Measurements from ENCODE around the gene BRD2.

Gene BRD2

DNA sequence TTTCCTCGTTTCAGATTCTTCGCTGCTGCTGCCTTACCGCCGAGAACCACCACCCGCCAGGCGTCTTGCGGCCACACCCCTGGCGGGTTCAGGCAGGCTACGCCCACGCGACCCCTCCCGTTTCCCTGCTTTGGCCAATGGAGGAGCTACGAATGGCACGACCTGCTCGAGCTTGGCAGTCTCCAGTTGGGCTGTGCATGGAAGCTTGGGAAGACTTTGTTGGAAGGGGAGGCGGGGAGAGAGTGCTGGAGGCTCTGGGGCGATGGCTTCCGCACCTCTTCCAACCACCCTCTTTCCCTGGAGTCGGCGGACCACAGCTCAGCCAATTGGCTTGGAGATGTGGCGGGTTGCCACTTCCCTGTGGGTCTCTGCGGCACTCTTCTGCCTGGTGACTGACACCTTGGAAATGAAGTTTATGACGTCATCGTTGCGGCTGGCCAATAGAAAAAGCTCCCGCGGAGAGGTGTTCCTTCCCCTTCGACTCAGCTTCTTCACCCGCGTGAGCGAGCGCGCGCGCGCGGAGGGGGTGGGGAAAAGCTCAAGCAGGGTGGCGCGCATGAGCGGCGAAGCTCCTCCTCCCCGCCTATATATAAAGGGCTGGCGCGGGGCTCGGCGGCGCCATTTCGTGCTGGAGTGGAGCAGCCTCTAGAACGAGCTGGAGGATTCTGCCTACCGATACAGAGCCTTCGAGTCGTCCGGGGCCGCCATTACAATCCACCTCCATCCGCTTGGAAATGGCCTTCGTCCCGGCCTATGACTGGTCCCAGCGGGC is 3.4 kb downstream of the BRD2 start:
- TF ChIP-seq CTCF (IDR thresholded peaks at IDR 0.05): no peak

GRCh38 chr6:32972353-32973143 is 4.2 kb downstream of the BRD2 start:
- no peak for TF ChIP-seq CTCF (IDR thresholded peaks at IDR 0.05)

DNA sequence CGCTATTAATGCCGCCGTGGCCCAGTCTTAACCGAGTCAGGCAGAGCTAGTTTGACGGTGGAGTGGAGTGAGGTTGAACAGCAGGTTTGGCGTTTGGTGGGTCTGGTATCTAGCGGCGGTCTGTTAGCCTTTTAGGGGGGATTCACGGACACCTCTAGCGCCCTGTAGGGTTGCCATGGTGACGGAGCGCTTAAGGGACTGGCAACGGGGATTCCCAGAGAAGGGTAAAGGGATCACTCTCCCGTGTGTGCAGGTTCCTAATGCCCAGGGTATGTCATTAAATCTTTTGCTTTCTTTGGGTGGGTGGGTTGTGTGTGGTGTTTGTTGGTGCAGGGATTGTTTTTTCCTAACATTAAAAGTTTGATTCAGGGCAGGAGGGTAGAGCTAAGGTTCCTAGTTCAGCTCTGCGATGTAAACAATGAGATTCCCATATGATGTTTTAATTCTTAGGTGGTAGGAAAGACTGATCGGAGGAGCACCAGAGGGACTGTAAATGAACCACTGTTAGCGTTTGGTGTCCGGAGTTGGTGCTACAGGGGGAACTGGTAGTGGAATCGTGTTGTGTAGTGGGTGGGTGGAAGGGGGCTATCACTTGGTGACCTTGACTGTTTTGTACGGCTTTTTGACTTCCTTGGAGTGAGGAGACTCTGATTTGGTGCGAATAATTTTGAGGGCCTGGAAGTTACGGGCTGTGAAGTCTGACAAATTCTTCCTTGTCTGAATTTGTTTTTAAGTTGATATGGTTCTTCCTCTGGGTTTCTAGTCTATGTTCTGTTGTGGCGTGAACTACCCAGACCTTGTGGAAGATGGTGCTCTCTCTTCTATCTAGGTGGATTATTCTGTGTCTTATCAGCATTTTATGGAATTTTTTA is 5.0 kb downstream of the BRD2 start:
- TF ChIP-seq CTCF (IDR thresholded peaks at IDR 0.05): no peak

- TF ChIP-seq CTCF (IDR thresholded peaks at IDR 0.05): no peak
Measured at GRCh38 chr6:32974016-32974333, 5.6 kb downstream of the BRD2 start.

DNA sequence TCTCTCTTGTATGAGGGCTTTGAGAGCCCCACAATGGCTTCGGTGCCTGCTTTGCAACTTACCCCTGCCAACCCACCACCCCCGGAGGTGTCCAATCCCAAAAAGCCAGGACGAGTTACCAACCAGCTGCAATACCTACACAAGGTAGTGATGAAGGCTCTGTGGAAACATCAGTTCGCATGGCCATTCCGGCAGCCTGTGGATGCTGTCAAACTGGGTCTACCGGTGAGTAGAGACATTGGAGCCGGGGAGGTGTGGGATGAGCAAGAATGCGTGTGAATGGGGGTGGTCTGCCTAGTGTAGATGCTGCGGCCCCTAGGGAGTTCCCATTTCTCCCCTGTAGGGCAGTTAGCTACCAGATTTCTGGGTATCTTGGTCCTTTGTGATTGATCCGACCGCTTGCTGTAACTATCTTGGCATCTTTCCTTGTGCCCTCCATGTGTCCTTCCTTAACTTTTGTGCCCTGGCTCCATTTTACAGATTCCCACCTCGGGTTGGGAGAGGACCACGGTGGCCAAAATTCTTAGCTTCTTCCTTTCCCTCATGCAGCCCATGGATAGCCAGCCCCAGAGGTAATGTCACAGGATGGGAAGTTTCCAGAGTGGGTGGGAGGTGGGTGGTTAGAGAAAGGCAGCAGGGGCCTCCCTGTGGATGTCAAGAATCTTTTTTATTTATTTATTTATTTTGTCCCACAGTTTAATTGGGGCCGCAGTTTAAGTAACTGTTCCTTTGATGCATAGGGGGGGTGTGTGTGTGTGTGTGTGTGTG is 6.3 kb downstream of the BRD2 start:
- no peak for TF ChIP-seq CTCF (IDR thresholded peaks at IDR 0.05)

DNA sequence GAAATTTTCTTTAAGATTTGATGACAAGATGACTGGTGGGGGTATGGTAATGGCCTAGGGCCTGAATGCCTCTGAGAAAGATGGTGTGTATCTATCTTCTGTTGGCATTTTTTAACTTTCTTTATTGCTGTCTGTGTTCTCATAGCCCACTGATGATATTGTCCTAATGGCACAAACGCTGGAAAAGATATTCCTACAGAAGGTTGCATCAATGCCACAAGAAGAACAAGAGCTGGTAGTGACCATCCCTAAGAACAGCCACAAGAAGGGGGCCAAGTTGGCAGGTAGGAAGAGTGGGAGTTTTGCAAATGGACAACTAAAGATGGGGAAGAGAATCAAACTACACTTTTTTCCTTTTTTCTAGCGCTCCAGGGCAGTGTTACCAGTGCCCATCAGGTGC is 7.5 kb downstream of the BRD2 start:
- no peak for TF ChIP-seq CTCF (IDR thresholded peaks at IDR 0.05)

Measured in LNCAP (cell line).